T-helper 1 cell treated with Interleukin-12 subunit alpha and Interleukin-12 subunit beta and Interleukin-4 antibody, amounts not matched to agents 30 μg/mL and 1 μg/mL, for 36 hours (primary cell): ENCODE results near the gene SUSD3.

ENCODE experiments used
- H3K27ac Mint-ChIP-seq: one replicate; pipeline ENCODE4 v1.8.0; 2021; ENCODE audit warnings: mild to moderate bottlenecking, mixed read lengths
- H3K27me3 Mint-ChIP-seq: one replicate; pipeline ENCODE4 v1.8.0; 2021; ENCODE audit warnings: low read depth, mixed read lengths
- H3K36me3 Mint-ChIP-seq: one replicate; pipeline ENCODE4 v1.8.0; 2021; ENCODE audit warnings: low read depth, mixed read lengths
- H3K4me1 Mint-ChIP-seq: one replicate; pipeline ENCODE4 v1.8.0; 2021; ENCODE audit warnings: low read depth, mixed read lengths
- H3K4me3 Mint-ChIP-seq: one replicate; pipeline ENCODE4 v1.8.0; 2021; ENCODE audit warnings: mild to moderate bottlenecking, moderate library complexity, mixed read lengths
- H3K9me3 Mint-ChIP-seq: one replicate; pipeline ENCODE4 v1.8.0; 2021; ENCODE audit warnings: mixed read lengths

The SUSD3 gene

GRCh38 chr9:93037476-93037971, 21.0 kb upstream of the SUSD3 start:
- Mint-ChIP-seq H3K36me3 (peaks cover 16% of the 10 kb centered on the region), H3K9me3 (no peaks in the 10 kb centered on the region), H3K4me3 (no peak overlapping the region), H3K27me3 (no peaks in the 10 kb centered on the region), H3K27ac (no peak overlapping the region), H3K4me1 (peaks cover 15% of the 10 kb centered on the region)

GRCh38 chr9:93038918-93039317, 19.6 kb upstream of the SUSD3 start:
- Mint-ChIP-seq H3K9me3 (no peaks in the 10 kb centered on the region), H3K36me3 (peaks cover 9% of the 10 kb centered on the region), H3K4me1 (peaks cover 22% of the 10 kb centered on the region), H3K27me3 (no peaks in the 10 kb centered on the region), H3K4me3 (no peak overlapping the region), H3K27ac (peak overlapping the region; percentile 62)

DNA sequence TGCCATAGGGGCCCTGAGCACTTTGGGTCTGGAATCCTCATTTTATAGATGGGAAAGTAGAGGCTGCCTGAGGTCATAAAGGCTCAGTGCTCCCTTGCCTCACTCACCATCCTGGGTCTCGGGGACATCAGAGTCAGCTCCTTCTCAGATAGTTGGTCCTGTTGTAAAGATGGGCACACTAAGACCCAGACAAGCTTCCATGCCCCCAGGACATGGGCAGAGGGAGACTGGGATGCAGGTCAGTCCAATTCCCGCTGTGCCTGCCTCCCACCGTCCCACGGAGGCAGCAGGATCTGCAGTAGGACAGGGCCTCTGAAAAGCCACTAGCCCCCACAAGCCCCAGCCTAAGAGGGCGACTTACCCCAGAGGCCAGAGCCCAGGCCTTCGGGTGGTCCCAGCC, 19.0 kb upstream of the SUSD3 start:
- peaks cover 22% of the 10 kb centered on the region for H3K4me1 Mint-ChIP-seq
- H3K27ac Mint-ChIP-seq: peak overlapping the region; percentile 62
- peaks cover 8% of the 10 kb centered on the region for H3K36me3 Mint-ChIP-seq
- H3K27me3 Mint-ChIP-seq: no peaks in the 10 kb centered on the region
- no peak overlapping the region for H3K4me3 Mint-ChIP-seq
- no peaks in the 10 kb centered on the region for H3K9me3 Mint-ChIP-seq

DNA sequence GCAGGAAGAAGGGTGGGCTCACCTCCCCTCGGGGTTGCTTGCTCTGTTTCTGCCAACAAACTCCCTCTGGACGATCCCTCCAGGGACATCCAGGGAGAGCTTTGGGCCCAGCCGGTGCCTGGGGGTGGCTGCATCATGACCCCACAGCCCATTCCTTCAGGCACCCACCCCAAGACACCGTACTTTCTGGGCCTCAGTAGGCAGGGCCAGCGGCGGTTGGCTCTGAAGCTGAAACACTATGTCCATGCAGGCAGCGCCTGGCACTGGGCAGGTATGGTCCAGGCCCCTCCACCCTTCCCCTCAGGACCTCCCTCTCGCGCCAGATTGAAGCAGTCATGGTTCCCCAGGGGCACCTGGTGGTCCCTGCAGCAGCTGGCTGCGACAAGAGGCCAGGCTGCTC, 18.5 kb upstream of the SUSD3 start:
- Mint-ChIP-seq H3K4me3 (no peak overlapping the region), H3K9me3 (no peaks in the 10 kb centered on the region), H3K36me3 (peaks cover 8% of the 10 kb centered on the region), H3K27ac (no peak overlapping the region), H3K27me3 (no peaks in the 10 kb centered on the region), H3K4me1 (peaks cover 22% of the 10 kb centered on the region)

GRCh38 chr9:93040409-93040808, 18.1 kb upstream of the SUSD3 start:
- Mint-ChIP-seq H3K36me3 (peaks cover 8% of the 10 kb centered on the region), H3K27ac (no peak overlapping the region), H3K4me3 (no peak overlapping the region), H3K27me3 (peaks cover under 1% of the 10 kb centered on the region), H3K9me3 (no peaks in the 10 kb centered on the region), H3K4me1 (peaks cover 22% of the 10 kb centered on the region)

- H3K27ac Mint-ChIP-seq: no peak overlapping the region
- peaks cover 5% of the 10 kb centered on the region for H3K27me3 Mint-ChIP-seq
- H3K36me3 Mint-ChIP-seq: peaks cover 4% of the 10 kb centered on the region
- H3K4me1 Mint-ChIP-seq: peaks cover 22% of the 10 kb centered on the region
- no peaks in the 10 kb centered on the region for H3K9me3 Mint-ChIP-seq
- no peak overlapping the region for H3K4me3 Mint-ChIP-seq
Measured at GRCh38 chr9:93041108-93041802, 17.2 kb upstream of the SUSD3 start.

- Mint-ChIP-seq H3K27me3 (peaks cover 5% of the 10 kb centered on the region), H3K36me3 (peaks cover 4% of the 10 kb centered on the region)
Measured at GRCh38 chr9:93043122-93043521, 15.4 kb upstream of the SUSD3 start.

GRCh38 chr9:93045521-93045920, 13.0 kb upstream of the SUSD3 start:
- peaks cover 30% of the 10 kb centered on the region for H3K4me1 Mint-ChIP-seq
- H3K27me3 Mint-ChIP-seq: peaks cover 5% of the 10 kb centered on the region
- no peaks in the 10 kb centered on the region for H3K9me3 Mint-ChIP-seq
- no peak overlapping the region for H3K27ac Mint-ChIP-seq
- no peak overlapping the region for H3K4me3 Mint-ChIP-seq
- H3K36me3 Mint-ChIP-seq: peaks cover 4% of the 10 kb centered on the region

More at GRCh38 chr9:93043122-93043521, 15.4 kb upstream of the SUSD3 start:
- no peak overlapping the region for H3K4me3 Mint-ChIP-seq
- no peak overlapping the region for H3K27ac Mint-ChIP-seq
- H3K4me1 Mint-ChIP-seq: peaks cover 21% of the 10 kb centered on the region
- H3K9me3 Mint-ChIP-seq: no peaks in the 10 kb centered on the region

DNA sequence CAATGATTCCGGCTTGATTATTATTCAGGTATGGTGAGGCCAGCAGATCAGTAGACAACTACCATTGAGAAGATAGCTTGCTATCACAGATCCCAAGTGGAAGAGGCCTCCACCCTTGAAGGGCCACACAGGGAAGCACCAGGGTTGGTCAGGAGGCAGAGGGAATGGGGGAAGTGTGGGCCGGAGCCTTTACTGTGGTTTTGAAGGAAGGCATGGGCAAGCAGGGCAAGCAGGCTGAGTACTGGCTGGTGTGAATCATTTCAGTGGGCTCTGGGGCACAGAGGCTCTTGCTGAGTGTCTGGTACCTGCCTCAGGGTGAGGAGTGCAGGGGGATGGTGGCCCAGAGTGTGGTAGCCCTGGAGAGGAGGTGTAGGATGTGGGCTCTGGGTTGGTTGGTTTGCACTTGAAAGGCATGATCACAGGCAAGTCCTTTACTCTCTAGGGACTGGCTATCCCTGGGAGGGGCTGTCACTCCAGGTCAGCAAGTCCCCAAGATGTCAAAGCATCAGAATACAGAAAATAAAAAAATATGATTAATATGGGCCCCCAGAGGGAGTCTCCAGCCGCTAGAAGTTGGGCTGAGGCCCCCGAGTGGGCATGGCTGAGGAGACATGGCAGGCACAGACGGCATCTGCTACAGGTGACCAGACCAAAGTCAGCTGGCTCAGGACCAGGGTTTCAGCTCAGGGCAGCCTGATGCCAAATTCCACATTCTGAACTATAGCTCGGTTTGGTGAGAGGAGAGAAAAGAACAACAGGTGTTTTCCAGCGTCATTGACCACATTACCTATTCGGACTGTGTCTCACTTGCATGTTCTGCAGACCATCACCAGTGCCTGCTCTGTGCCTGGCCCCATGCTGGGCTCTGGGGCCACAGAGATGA, 9.7 kb upstream of the SUSD3 start:
- Mint-ChIP-seq H3K9me3 (no peaks in the 10 kb centered on the region), H3K4me3 (no peak overlapping the region), H3K4me1 (peaks cover 11% of the 10 kb centered on the region), H3K27me3 (peaks cover 5% of the 10 kb centered on the region), H3K36me3 (peaks cover 1% of the 10 kb centered on the region), H3K27ac (no peak overlapping the region)

- H3K27ac Mint-ChIP-seq: no peak overlapping the region
- peaks cover 9% of the 10 kb centered on the region for H3K4me1 Mint-ChIP-seq
- H3K4me3 Mint-ChIP-seq: no peak overlapping the region
- no peaks in the 10 kb centered on the region for H3K9me3 Mint-ChIP-seq
- peaks cover 5% of the 10 kb centered on the region for H3K27me3 Mint-ChIP-seq
- H3K36me3 Mint-ChIP-seq: no peaks in the 10 kb centered on the region
Measured at GRCh38 chr9:93049491-93049890, 9.0 kb upstream of the SUSD3 start.

GRCh38 chr9:93050231-93050630, 8.3 kb upstream of the SUSD3 start:
- Mint-ChIP-seq H3K27me3 (peaks cover 5% of the 10 kb centered on the region), H3K4me1 (peaks cover 10% of the 10 kb centered on the region), H3K9me3 (no peaks in the 10 kb centered on the region), H3K36me3 (no peaks in the 10 kb centered on the region), H3K27ac (no peak overlapping the region), H3K4me3 (no peak overlapping the region)

- H3K27me3 Mint-ChIP-seq: no peaks in the 10 kb centered on the region
- H3K36me3 Mint-ChIP-seq: no peaks in the 10 kb centered on the region
- peaks cover 12% of the 10 kb centered on the region for H3K4me1 Mint-ChIP-seq
- no peak overlapping the region for H3K27ac Mint-ChIP-seq
- no peak overlapping the region for H3K4me3 Mint-ChIP-seq
- H3K9me3 Mint-ChIP-seq: no peaks in the 10 kb centered on the region
Measured at GRCh38 chr9:93051680-93052089, 6.8 kb upstream of the SUSD3 start.

DNA sequence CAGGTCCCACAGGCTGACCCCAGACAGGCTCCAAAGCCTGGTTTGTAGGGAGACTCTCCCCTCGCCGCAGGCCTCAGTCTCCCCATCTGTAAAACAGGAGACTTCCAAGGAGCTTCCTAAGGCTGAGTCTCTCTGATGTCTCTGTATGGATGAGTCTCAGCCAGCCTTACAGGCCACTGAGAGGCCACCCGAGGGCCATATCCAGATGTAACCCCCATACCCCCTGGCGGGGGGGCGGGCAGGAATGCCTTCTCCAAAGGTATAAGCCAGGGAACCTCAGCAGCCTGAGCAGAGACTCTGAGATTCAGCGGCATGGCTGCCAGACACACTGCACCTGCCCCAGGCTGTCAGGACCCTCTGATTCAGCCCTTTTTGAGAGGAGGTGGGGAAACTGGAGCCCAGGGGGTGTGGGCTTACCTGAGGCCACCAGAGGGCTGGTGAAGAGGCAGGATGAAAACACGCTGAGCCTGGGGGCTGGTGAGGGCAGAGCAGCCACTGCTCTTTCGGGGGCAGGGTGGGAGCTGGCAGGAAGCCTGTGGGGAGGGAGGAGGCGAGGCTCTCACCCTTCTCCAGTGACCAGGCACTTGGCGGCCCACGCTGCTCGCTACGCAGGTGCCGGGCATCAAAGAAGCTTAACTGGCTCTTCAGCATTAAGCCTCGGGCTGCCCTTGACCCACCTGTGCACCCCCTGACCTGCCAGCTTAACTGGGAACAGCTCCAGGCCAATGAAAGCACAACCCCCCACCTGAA, 5.5 kb upstream of the SUSD3 start:
- no peak overlapping the region for H3K4me3 Mint-ChIP-seq
- H3K27ac Mint-ChIP-seq: no peak overlapping the region
- no peaks in the 10 kb centered on the region for H3K9me3 Mint-ChIP-seq
- no peaks in the 10 kb centered on the region for H3K36me3 Mint-ChIP-seq
- H3K4me1 Mint-ChIP-seq: peaks cover 18% of the 10 kb centered on the region
- H3K27me3 Mint-ChIP-seq: no peaks in the 10 kb centered on the region

- Mint-ChIP-seq H3K9me3 (no peaks in the 10 kb centered on the region), H3K27me3 (no peaks in the 10 kb centered on the region), H3K4me1 (peaks cover 16% of the 10 kb centered on the region), H3K27ac (no peak overlapping the region), H3K4me3 (no peak overlapping the region), H3K36me3 (no peaks in the 10 kb centered on the region)
Measured at GRCh38 chr9:93053781-93054331, 4.6 kb upstream of the SUSD3 start.
